SU-DHL-6 (cell line): ENCODE measurements around the gene IGF2BP2.

Experiments
- H2AFZ ChIP-seq: fragments of 200-600 bp; sonication (generic); 2 replicates; pipeline ENCODE4 v1.6.1; 2014; ENCODE audit warnings: low read depth, mild to moderate bottlenecking, moderate library complexity, mixed read lengths, antibody characterized with exemption, low read length; ENCODE audit not compliant: severe bottlenecking
- H3F3A ChIP-seq: fragments of 200-600 bp; shearing (Covaris generic); 2 replicates; pipeline ENCODE4 v1.6.0; 2016; ENCODE audit warnings: antibody characterized with exemption, mild to moderate bottlenecking; ENCODE audit not compliant: insufficient read depth
- H3K27ac ChIP-seq: fragments of 200-600 bp; sonication (generic); 2 replicates; pipeline ENCODE4 v1.5.1; 2016; ENCODE audit warnings: low read depth, mild to moderate bottlenecking, low read length, moderate library complexity, mixed read lengths
- H3K27me3 ChIP-seq: fragments of 200-600 bp; sonication (generic), shearing (Covaris generic); 2 replicates; pipeline ENCODE4 v1.6.0; 2014; ENCODE audit warnings: mild to moderate bottlenecking, low read length
- H3K36me3 ChIP-seq: fragments of 200-600 bp; sonication (generic); 2 replicates; pipeline ENCODE4 v1.6.1; 2014; ENCODE audit warnings: mild to moderate bottlenecking, low read length, mixed read lengths
- H3K4me2 ChIP-seq: fragments of 300-600, 200-600 bp; shearing (Covaris generic), sonication (generic); 2 replicates; pipeline ENCODE4 v1.6.0; 2014; ENCODE audit warnings: low read length, low read depth, mild to moderate bottlenecking; ENCODE audit not compliant: poor library complexity, severe bottlenecking
- H3K4me3 ChIP-seq: fragments of 200-600 bp; sonication (generic); 2 replicates; pipeline ENCODE4 v1.5.1; 2014; ENCODE audit warnings: antibody characterized with exemption, low read length, mild to moderate bottlenecking, mixed read lengths; ENCODE audit not compliant: insufficient read depth, poor library complexity, severe bottlenecking
- H3K79me2 ChIP-seq: fragments of 200-600 bp; sonication (generic); 2 replicates; pipeline ENCODE4 v1.6.1; 2014; ENCODE audit warnings: mild to moderate bottlenecking, low read length, moderate library complexity; ENCODE audit not compliant: insufficient read depth
- H3K9ac ChIP-seq: fragments of 200-600 bp; sonication (generic); 2 replicates; pipeline ENCODE4 v1.7.0; 2014; ENCODE audit warnings: mild to moderate bottlenecking, low read length
- H3K9me2 ChIP-seq: fragments of 200-600 bp; sonication (generic); replicated peaks from 2 replicates; pipeline ENCODE4 v1.6.1; 2014; ENCODE audit warnings: low read length; ENCODE audit not compliant: insufficient read depth
- H3K9me3 ChIP-seq: fragments of 200-600 bp; sonication (generic); 2 replicates; pipeline ENCODE4 v1.6.1; 2014; ENCODE audit warnings: low read length, mixed read lengths; ENCODE audit not compliant: insufficient read depth
- H4K20me1 ChIP-seq: fragments of 200-600 bp; sonication (generic); 2 replicates; pipeline ENCODE4 v1.6.1; 2014; ENCODE audit warnings: low read depth, mild to moderate bottlenecking, antibody characterized with exemption, low read length, moderate library complexity, mixed read lengths
- CTCF ChIP-seq: fragments of 200-600 bp; sonication (generic); IDR thresholded peaks from one replicate; pipeline ENCODE4 v1.5.1; 2017; ENCODE audit warnings: antibody characterized with exemption, mild to moderate bottlenecking, low read length, moderate library complexity; ENCODE audit not compliant: insufficient read depth, poor library complexity, severe bottlenecking
- EZH2phosphoT487 ChIP-seq: fragments of 200-600 bp; sonication (generic), shearing (Covaris generic); conservative IDR thresholded peaks from 2 replicates; pipeline ENCODE4 v1.6.1; 2018; ENCODE audit warnings: mild to moderate bottlenecking, antibody characterized with exemption, low read length, moderate library complexity, mixed read lengths

IGF2BP2 gene

GRCh38 chr3:185825639-185826481, 1.0 kb upstream of the IGF2BP2 start:
- H3K36me3 ChIP-seq = no peaks in the 10 kb centered on the region
- no peaks in the 10 kb centered on the region for H3K9me2 ChIP-seq
- H3K27me3 ChIP-seq = no peaks in the 10 kb centered on the region
- H3K4me3 ChIP-seq = no peak overlapping the region
- H3K27ac ChIP-seq = no peak overlapping the region
- H3K9me3 ChIP-seq = no peaks in the 10 kb centered on the region
- H3K79me2 ChIP-seq = no peaks in the 10 kb centered on the region
- H3F3A ChIP-seq = no peaks in the 10 kb centered on the region
- H4K20me1 ChIP-seq = no peaks in the 10 kb centered on the region
- H3K9ac ChIP-seq = no peak overlapping the region
- TF ChIP-seq CTCF (no peak), EZH2phosphoT487 (no peak)
- no peak overlapping the region for H2AFZ ChIP-seq
- H3K4me2 ChIP-seq = peak overlapping the region; percentile 28

GRCh38 chr3:185824051-185825005, 514 bp downstream of the IGF2BP2 start:
- Histone ChIP-seq H3K27me3 (no peaks in the 10 kb centered on the region), H3K9me2 (no peaks in the 10 kb centered on the region), H3K36me3 (no peaks in the 10 kb centered on the region), H3K9ac (peak overlapping the region; percentile 48), H3K27ac (no peak overlapping the region), H4K20me1 (no peaks in the 10 kb centered on the region), H3K4me2 (peak overlapping the region; percentile 62), H3K4me3 (peak overlapping the region; percentile 55), H3K79me2 (no peaks in the 10 kb centered on the region), H3K9me3 (no peaks in the 10 kb centered on the region), H2AFZ (peak overlapping the region; percentile 82), H3F3A (no peaks in the 10 kb centered on the region)
- no peak for TF ChIP-seq EZH2phosphoT487
- no peak for TF ChIP-seq CTCF

- H3K36me3 ChIP-seq = no peaks in the 10 kb centered on the region
- H3K79me2 ChIP-seq = no peaks in the 10 kb centered on the region
- H4K20me1 ChIP-seq = no peaks in the 10 kb centered on the region
- no peaks in the 10 kb centered on the region for H3K27me3 ChIP-seq
- no peaks in the 10 kb centered on the region for H3K9me2 ChIP-seq
- no peak overlapping the region for H3K27ac ChIP-seq
- peak overlapping the region; percentile 55 for H3K4me3 ChIP-seq
- peak overlapping the region; percentile 82 for H2AFZ ChIP-seq
- H3F3A ChIP-seq = no peaks in the 10 kb centered on the region
- no peaks in the 10 kb centered on the region for H3K9me3 ChIP-seq
- H3K4me2 ChIP-seq = peak overlapping the region; percentile 62
- TF ChIP-seq EZH2phosphoT487 = no peak
- TF ChIP-seq CTCF = no peak
- H3K9ac ChIP-seq = peak overlapping the region; percentile 48
These were observed 1.5 kb downstream of the IGF2BP2 start for GRCh38 chr3:185823078-185824044.
